ENCODE results near the gene UPF1.

- TF ChIP-seq POLR2AphosphoS5 (IDR thresholded peaks at IDR 0.05) (no peak), CTCF (IDR thresholded peaks at IDR 0.05) (no peak), EP300 (IDR thresholded peaks at IDR 0.05) (no peak)
Measured at GRCh38 chr19:18791315-18791678, 40.5 kb upstream of the UPF1 start.

Measured in upper lobe of left lung (tissue), 4 donors.